ENCODE measurements around the gene XDH. TPM values are rescaled to one million over a fixed set of nuclear protein-coding genes. Genes with fewer than 3 reads are reported as not detected.

Gene XDH
- total RNA-seq, 1 experiment from 2014 or later = 0.08 TPM

GRCh38 chr2:31287654-31288053 is 126.9 kb downstream of the XDH start:
- POLR2A ChIA-PET = no interaction called here

GRCh38 chr2:31286961-31287550 is 127.5 kb downstream of the XDH start:
- no peaks in the 10 kb centered on the region for H3K36me3 ChIP-seq (ENCODE audit: control insufficient read depth, insufficient read depth, low read length)
- intact Hi-C loops (cut with micrococcal nuclease; ENCODE audit: unreplicated experiment) = no loop called here
- in situ Hi-C loops (cut with HindIII; ENCODE audit: low pct_unique_long_range_greater_than_20kb, low sequenced_read_pairs) = no loop called here
- ChIA-PET POLR2A (no interaction called here), CTCF (no interaction called here)
- TF ChIP-seq SIN3A (IDR thresholded peaks at IDR 0.05; ENCODE audit: borderline replicate concordance, insufficient read depth, low read depth, low read length) (no peak), REST (IDR thresholded peaks at IDR 0.05; ENCODE audit: insufficient read depth in 1 of 2, low read depth in 2 of 2, low read length in 1 of 2) (no peak), POLR2AphosphoS5 (IDR thresholded peaks at IDR 0.05; ENCODE audit: low read depth, low read length) (no peak), CTCF (IDR thresholded peaks at IDR 0.05) (no peak), TCF7L2 (IDR thresholded peaks at IDR 0.05; ENCODE audit: low read depth, low read length) (no peak)
- H3K27me3 ChIP-seq (ENCODE audit: control insufficient read depth, insufficient read depth, low read length) = no peaks in the 10 kb centered on the region
- no TSS peak for BruUV-seq (replicated peaks)
- H3K4me3 ChIP-seq (ENCODE audit: low read depth in 2 of 2, low read length in 2 of 2) = no peak overlapping the region
- DNase-seq (ENCODE audit: low read depth, low spot score) = no peak
- no peak overlapping the region for H3K27ac ChIP-seq (ENCODE audit: low read length)
- ATAC-seq = no peak
- no peaks in the 10 kb centered on the region for H3K9me3 ChIP-seq (ENCODE audit: control insufficient read depth, insufficient read depth, low read depth, low read length)
- H3K4me1 ChIP-seq (ENCODE audit: control insufficient read depth, insufficient read depth, low read length) = no peaks in the 10 kb centered on the region

More at GRCh38 chr2:31287654-31288053, 126.9 kb downstream of the XDH start:
- Histone ChIP-seq H3K27me3 (ENCODE audit: control insufficient read depth, insufficient read depth, low read length) (no peaks in the 10 kb centered on the region), H3K36me3 (ENCODE audit: control insufficient read depth, insufficient read depth, low read length) (no peaks in the 10 kb centered on the region), H3K4me1 (ENCODE audit: control insufficient read depth, insufficient read depth, low read length) (no peaks in the 10 kb centered on the region), H3K9me3 (ENCODE audit: control insufficient read depth, insufficient read depth, low read depth, low read length) (no peaks in the 10 kb centered on the region), H3K4me3 (ENCODE audit: low read depth in 2 of 2, low read length in 2 of 2) (no peak overlapping the region), H3K27ac (ENCODE audit: low read length) (no peak overlapping the region)
- ATAC-seq = no peak
- CTCF ChIA-PET = no interaction called here
- intact Hi-C loops (cut with micrococcal nuclease; ENCODE audit: unreplicated experiment) = no loop called here
- DNase-seq (ENCODE audit: low read depth, low spot score) = no peak
- in situ Hi-C loops (cut with HindIII; ENCODE audit: low pct_unique_long_range_greater_than_20kb, low sequenced_read_pairs) = no loop called here
- no TSS peak for BruUV-seq (replicated peaks)
- TF ChIP-seq CTCF (IDR thresholded peaks at IDR 0.05) (no peak), TCF7L2 (IDR thresholded peaks at IDR 0.05; ENCODE audit: low read depth, low read length) (no peak), REST (IDR thresholded peaks at IDR 0.05; ENCODE audit: insufficient read depth in 1 of 2, low read depth in 2 of 2, low read length in 1 of 2) (no peak), POLR2AphosphoS5 (IDR thresholded peaks at IDR 0.05; ENCODE audit: low read depth, low read length) (no peak), SIN3A (IDR thresholded peaks at IDR 0.05; ENCODE audit: borderline replicate concordance, insufficient read depth, low read depth, low read length) (no peak)

All from Panc1 (cell line).